Activated CD8-positive, alpha-beta memory T cell treated with anti-CD3 and anti-CD28 coated beads, Interleukin-2, amount 50 U/mL, for 48 hours (primary cell): ENCODE results near the gene CELF6.

ENCODE experiments used
- DNase-seq: peaks from one replicate; pipeline ENCODE4 v3.0.0-alpha.2; 2020

Gene CELF6

GRCh38 chr15:72271221-72271620 is 48.7 kb downstream of the CELF6 start:
- DNase-seq, result no peak

- DNase-seq, result no peak
Measured at GRCh38 chr15:72269739-72270138, 50.2 kb downstream of the CELF6 start.

- no peak for DNase-seq
Measured at GRCh38 chr15:72265031-72265430, 54.9 kb downstream of the CELF6 start.

GRCh38 chr15:72252663-72253299 is 67.2 kb downstream of the CELF6 start:
- no peak for DNase-seq

- DNase-seq, result no peak
Measured at GRCh38 chr15:72249142-72249810, 70.7 kb downstream of the CELF6 start.

- no peak for DNase-seq
Measured at GRCh38 chr15:72248514-72248913, 71.4 kb downstream of the CELF6 start.

GRCh38 chr15:72242775-72243370 is 77.1 kb downstream of the CELF6 start:
- no peak for DNase-seq

- DNase-seq, result no peak
Measured at GRCh38 chr15:72239652-72240051, 80.3 kb downstream of the CELF6 start.

GRCh38 chr15:72238586-72238985 is 81.4 kb downstream of the CELF6 start:
- no peak for DNase-seq

- no peak for DNase-seq
Measured at GRCh38 chr15:72237853-72238224, 82.1 kb downstream of the CELF6 start.

GRCh38 chr15:72237029-72237852 is 82.7 kb downstream of the CELF6 start:
- DNase-seq, result peak; percentile 81

- DNase-seq, result no peak
Measured at GRCh38 chr15:72236381-72237003, 83.5 kb downstream of the CELF6 start.

GRCh38 chr15:72235298-72235697 is 84.7 kb downstream of the CELF6 start:
- no peak for DNase-seq
